ENCODE measurements around the gene NAA25.
"Not testable (repeated sequence)": the region's sequence is repeated elsewhere in the genome, so short reads cannot be mapped to it uniquely, and the experiment has no call there.

NAA25 gene

GRCh38 chr12:112010415-112011344 is 97.9 kb downstream of the NAA25 start:
- in situ Hi-C loops (cut with MboI; ENCODE audit: low sequenced_read_pairs) = no loop called here

- in situ Hi-C loops (cut with MboI; ENCODE audit: low sequenced_read_pairs) = not testable (repeated sequence)
Observed at GRCh38 chr12:112009596-112009995, 99.0 kb downstream of the NAA25 start.

GRCh38 chr12:112008918-112009317 is 99.7 kb downstream of the NAA25 start:
- in situ Hi-C loops (cut with MboI; ENCODE audit: low sequenced_read_pairs) = no loop called here

GRCh38 chr12:112007945-112008344 is 100.6 kb downstream of the NAA25 start:
- in situ Hi-C loops (cut with MboI; ENCODE audit: low sequenced_read_pairs) = no loop called here

GRCh38 chr12:112005419-112006395 is 102.9 kb downstream of the NAA25 start:
- in situ Hi-C loops (cut with MboI; ENCODE audit: low sequenced_read_pairs) = no loop called here

GRCh38 chr12:112004041-112004440 is 104.5 kb downstream of the NAA25 start:
- in situ Hi-C loops (cut with MboI; ENCODE audit: low sequenced_read_pairs) = no loop called here

GRCh38 chr12:112001576-112001975 is 107.0 kb downstream of the NAA25 start:
- in situ Hi-C loops (cut with MboI; ENCODE audit: low sequenced_read_pairs) = no loop called here

- in situ Hi-C loops (cut with MboI; ENCODE audit: low sequenced_read_pairs) = no loop called here
Observed at GRCh38 chr12:112000820-112001219, 107.8 kb downstream of the NAA25 start.

- in situ Hi-C loops (cut with MboI; ENCODE audit: low sequenced_read_pairs) = not testable (repeated sequence)
Observed at GRCh38 chr12:111999129-111999528, 109.5 kb downstream of the NAA25 start.

GRCh38 chr12:111998015-111998414 is 110.6 kb downstream of the NAA25 start:
- in situ Hi-C loops (cut with MboI; ENCODE audit: low sequenced_read_pairs) = no loop called here

- in situ Hi-C loops (cut with MboI; ENCODE audit: low sequenced_read_pairs) = no loop called here
Observed at GRCh38 chr12:111997300-111997699, 111.3 kb downstream of the NAA25 start.

GRCh38 chr12:111995782-111996480 is 112.7 kb downstream of the NAA25 start:
- in situ Hi-C loops (cut with MboI; ENCODE audit: low sequenced_read_pairs) = no loop called here

GRCh38 chr12:111994211-111995111 is 114.1 kb downstream of the NAA25 start:
- in situ Hi-C loops (cut with MboI; ENCODE audit: low sequenced_read_pairs) = not testable (repeated sequence)

- in situ Hi-C loops (cut with MboI; ENCODE audit: low sequenced_read_pairs) = no loop called here
Observed at GRCh38 chr12:111993292-111994150, 115.1 kb downstream of the NAA25 start.

- in situ Hi-C loops (cut with MboI; ENCODE audit: low sequenced_read_pairs) = no loop called here
Observed at GRCh38 chr12:111992464-111992863, 116.1 kb downstream of the NAA25 start.

- in situ Hi-C loops (cut with MboI; ENCODE audit: low sequenced_read_pairs) = no loop called here
Observed at GRCh38 chr12:111991946-111992345, 116.6 kb downstream of the NAA25 start.

GRCh38 chr12:111991535-111991934 is 117.0 kb downstream of the NAA25 start:
- in situ Hi-C loops (cut with MboI; ENCODE audit: low sequenced_read_pairs) = no loop called here

- in situ Hi-C loops (cut with MboI; ENCODE audit: low sequenced_read_pairs) = no loop called here
Observed at GRCh38 chr12:111984820-111985219, 123.8 kb downstream of the NAA25 start.

- in situ Hi-C loops (cut with MboI; ENCODE audit: low sequenced_read_pairs) = no loop called here
Observed at GRCh38 chr12:111981987-111982386, 126.6 kb downstream of the NAA25 start.

Measured in hTERT RPE-1 (cell line).